ENCODE results near the gene GJD3. TPM values are rescaled to one million over a fixed set of nuclear protein-coding genes. Genes with fewer than 3 reads are reported as not detected.

The GJD3 gene
- total RNA-seq, 4 donors from 2014 or later: 0.98 to 1.2 TPM; not detected in 2

- ATAC-seq: no peak
- TF ChIP-seq CTCF (IDR thresholded peaks at IDR 0.05 in 4 of 5, conservative IDR thresholded peaks at IDR 0.05 in 1 of 5): no peak
- no peak for TF ChIP-seq POLR2A (IDR thresholded peaks at IDR 0.05)
- in situ Hi-C loops (cut with MboI; ENCODE audit: low sequenced_read_pairs in 4 of 4): no loop called here
Observed at GRCh38 chr17:40342504-40343218, 21.9 kb downstream of the GJD3 start.

GRCh38 chr17:40341808-40342503, 22.6 kb downstream of the GJD3 start:
- Histone ChIP-seq H3K9me3 (no peaks in the 10 kb centered on the region), H3K4me3 (peak overlapping the region; percentile 70 to 81 (median 76)), H3K27me3 (no peaks in the 10 kb centered on the region), H3K4me1 (peaks cover 78 to 86% of the 10 kb centered on the region in 2 donors), H3K27ac (peak overlapping the region; percentile 95 to 100 (median 98)), H3K36me3 (no peaks in the 10 kb centered on the region)
- intact Hi-C loops (cut with DNase I; ENCODE audit: low total_unique reads) (loop anchor here (1.0 to 10.0 kb wide), 3 partner anchors 21 to 1147 kb away; partner anchors contain the start of genes CACNB1 and MSL1), in situ Hi-C loops (cut with MboI; ENCODE audit: low sequenced_read_pairs in 4 of 4) (no loop called here)
- ATAC-seq: peak; percentile 19 to 40
- no peak for TF ChIP-seq CTCF (IDR thresholded peaks at IDR 0.05 in 4 of 5, conservative IDR thresholded peaks at IDR 0.05 in 1 of 5)
- TF ChIP-seq POLR2A (IDR thresholded peaks at IDR 0.05): no peak
- peak; percentile 72 to 73 for DNase-seq

More at GRCh38 chr17:40342504-40343218, 21.9 kb downstream of the GJD3 start:
- Histone ChIP-seq H3K36me3 (no peaks in the 10 kb centered on the region), H3K27ac (peak overlapping the region; percentile 95 to 100 (median 98)), H3K4me1 (peaks cover 83 to 86% of the 10 kb centered on the region in 2 donors), H3K27me3 (no peaks in the 10 kb centered on the region), H3K4me3 (peak overlapping the region; percentile 70 to 81 (median 76)), H3K9me3 (no peaks in the 10 kb centered on the region)
- intact Hi-C loops (cut with DNase I; ENCODE audit: low total_unique reads): loop anchor here (5.0 to 10.0 kb wide), 2 partner anchors 220 to 1148 kb away; partner anchors contain the start of genes CACNB1 and MSL1
- no peak for DNase-seq

GRCh38 chr17:40340880-40341807, 23.4 kb downstream of the GJD3 start:
- peak; percentile 77 for ATAC-seq
- TF ChIP-seq POLR2A (IDR thresholded peaks at IDR 0.05) (peak; percentile 86 to 91), CTCF (IDR thresholded peaks at IDR 0.05 in 4 of 5, conservative IDR thresholded peaks at IDR 0.05 in 1 of 5) (no peak)
- intact Hi-C loops (cut with DNase I; ENCODE audit: low total_unique reads): loop anchor here (1.0 to 10.0 kb wide), 3 partner anchors 20 to 1146 kb away; partner anchors contain the start of genes CACNB1 and MSL1

GRCh38 chr17:40340327-40340726, 24.2 kb downstream of the GJD3 start:
- TF ChIP-seq POLR2A (IDR thresholded peaks at IDR 0.05): no peak
- no peak for TF ChIP-seq CTCF (IDR thresholded peaks at IDR 0.05 in 4 of 5, conservative IDR thresholded peaks at IDR 0.05 in 1 of 5)
- ATAC-seq (no peak), DNase-seq (no peak)
- H3K36me3 ChIP-seq: no peaks in the 10 kb centered on the region
- in situ Hi-C loops (cut with MboI; ENCODE audit: low sequenced_read_pairs in 4 of 4) (no loop called here), intact Hi-C loops (cut with DNase I; ENCODE audit: low total_unique reads) (loop anchor here (5.0 to 10.0 kb wide), 2 partner anchors 218 to 1146 kb away; partner anchors contain the start of genes CACNB1 and MSL1)
- peak overlapping the region in 2 of 4 donors; percentile 70 to 76 for H3K4me3 ChIP-seq
- no peaks in the 10 kb centered on the region for H3K27me3 ChIP-seq
- peak overlapping the region; percentile 95 to 100 (median 98) for H3K27ac ChIP-seq
- peaks cover 75 to 86% of the 10 kb centered on the region in 2 donors for H3K4me1 ChIP-seq
- no peaks in the 10 kb centered on the region for H3K9me3 ChIP-seq

More at GRCh38 chr17:40340880-40341807, 23.4 kb downstream of the GJD3 start:
- Histone ChIP-seq H3K4me3 (peak overlapping the region; percentile 70 to 81 (median 76)), H3K27me3 (no peaks in the 10 kb centered on the region), H3K4me1 (peaks cover 75 to 86% of the 10 kb centered on the region in 2 donors), H3K27ac (peak overlapping the region; percentile 95 to 100 (median 98)), H3K36me3 (no peaks in the 10 kb centered on the region), H3K9me3 (no peaks in the 10 kb centered on the region)
- peak; percentile 91 to 97 for DNase-seq
- in situ Hi-C loops (cut with MboI; ENCODE audit: low sequenced_read_pairs in 4 of 4): no loop called here
